Measurements from ENCODE around the gene PPP1R7. TPM values are rescaled to one million over a fixed set of nuclear protein-coding genes. Genes with fewer than 3 reads are reported as not detected.

The PPP1R7 gene
- total and polyA plus RNA-seq, 2 of the 4 experiments (the other 2 are of a cell fraction): 60.8 to 70.0 TPM

DNA sequence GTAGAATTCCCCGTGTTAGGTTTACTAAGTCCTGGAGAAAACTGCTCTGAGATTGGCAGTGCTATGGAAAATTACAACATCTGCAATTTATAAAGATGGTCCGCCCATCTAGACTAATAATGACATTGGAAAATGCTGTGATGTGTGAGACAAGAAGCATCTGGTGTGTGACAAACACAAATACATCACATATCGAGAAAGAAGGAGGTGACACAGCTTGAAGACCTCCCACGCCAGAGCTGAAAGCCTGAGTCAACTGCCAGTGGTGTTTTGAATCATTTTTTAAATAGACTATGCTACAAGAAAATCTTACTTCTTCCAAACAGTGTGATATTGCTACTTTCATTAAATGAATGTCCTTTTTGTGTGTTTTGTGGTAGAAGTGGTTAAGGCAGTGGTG is 29.6 kb downstream of the PPP1R7 start:
- Histone ChIP-seq H2BK15ac (ENCODE audit: low read depth, low read length) (no peak overlapping the region), H4K8ac (ENCODE audit: low read depth in 2 of 2, low read length in 2 of 2) (no peak overlapping the region), H4K5ac (ENCODE audit: low read depth, low read length) (no peak overlapping the region), H4K91ac (ENCODE audit: insufficient read depth, low read depth, low read length) (no peak overlapping the region), H3K9me1 (ENCODE audit: insufficient read depth, low read length) (peaks cover 3% of the 10 kb centered on the region; the same call in 1 of the 2 replicates), H3K4me1 (ENCODE audit: control insufficient read depth, insufficient read depth, low read length) (no peaks in the 10 kb centered on the region), H2BK120ac (ENCODE audit: low read depth, low read length) (no peak overlapping the region), H3K9ac (ENCODE audit: low read depth, low read length) (no peak overlapping the region), H3K56ac (ENCODE audit: extremely low read depth, insufficient read depth, low read length) (no peak overlapping the region), H2AK5ac (ENCODE audit: low read depth, low read length) (no peak overlapping the region), H2AFZ (replicated peaks; ENCODE audit: low read length, poor library complexity) (no peak overlapping the region), H2BK5ac (ENCODE audit: low read depth, low read length, poor library complexity, severe bottlenecking) (no peak overlapping the region), H2AK9ac (replicated peaks; ENCODE audit: low read depth, low read length, poor library complexity) (no peak overlapping the region), H3K14ac (replicated peaks; ENCODE audit: low read depth, low read length) (no peak overlapping the region), H3K27me3 (ENCODE audit: control insufficient read depth, insufficient read depth, low read length) (no peaks in the 10 kb centered on the region), H2BK20ac (ENCODE audit: low read depth, low read length) (no peak overlapping the region), H3K4me2 (ENCODE audit: low read depth, low read length) (no peak overlapping the region), H3K18ac (ENCODE audit: low read depth, low read length) (no peak overlapping the region), H3K4ac (ENCODE audit: low read depth, low read length) (no peak overlapping the region), H3K36me3 (ENCODE audit: control insufficient read depth, insufficient read depth, low read length) (peaks cover 15% of the 10 kb centered on the region), H3K23ac (ENCODE audit: low read depth, low read length) (no peak overlapping the region), H3K27ac (ENCODE audit: insufficient read depth, low read length) (no peak overlapping the region), H4K20me1 (ENCODE audit: insufficient read depth, low read length) (no peaks in the 10 kb centered on the region), H3K9me3 (ENCODE audit: control insufficient read depth, insufficient read depth, low read length) (no peaks in the 10 kb centered on the region), H3K4me3 (ENCODE audit: insufficient read depth, low read depth, low read length) (no peak overlapping the region), H3K79me1 (ENCODE audit: low read depth in 1 of 2, low read length in 2 of 2) (no peaks in the 10 kb centered on the region)
- no TSS peak for BruUV-seq (replicated peaks)
- ATAC-seq (ENCODE audit: low read depth) (peak; percentile 27; the same call in 1 of the 2 replicates), DNase-seq (peak; percentile 36)
- intact Hi-C loops (cut with micrococcal nuclease) (no loop called here), in situ Hi-C loops (cut with MboI; ENCODE audit: low sequenced_read_pairs) (no loop called here), dilution Hi-C loops (cut with HindIII; ENCODE audit: low sequenced_read_pairs, unreplicated experiment) (no loop called here)
- ChIA-PET POLR2A (ENCODE audit: unreplicated experiment) (no interaction called here), CTCF (no interaction called here)
- TF ChIP-seq SMC3 (IDR thresholded peaks at IDR 0.05; ENCODE audit: low read depth, low read length): no peak
- WGBS, 2 experiments (ENCODE audit: extremely low coverage in 2 of 2, insufficient read length in 1 of 2): no CpG with 5 or more reads among the region's 4 CpGs

Measured in IMR-90 (cell line).